Measurements from ENCODE around the gene NTN4.
A peak's percentile ranks its signal among the peaks of the same experiment; 100 is the strongest.

The NTN4 gene

DNA sequence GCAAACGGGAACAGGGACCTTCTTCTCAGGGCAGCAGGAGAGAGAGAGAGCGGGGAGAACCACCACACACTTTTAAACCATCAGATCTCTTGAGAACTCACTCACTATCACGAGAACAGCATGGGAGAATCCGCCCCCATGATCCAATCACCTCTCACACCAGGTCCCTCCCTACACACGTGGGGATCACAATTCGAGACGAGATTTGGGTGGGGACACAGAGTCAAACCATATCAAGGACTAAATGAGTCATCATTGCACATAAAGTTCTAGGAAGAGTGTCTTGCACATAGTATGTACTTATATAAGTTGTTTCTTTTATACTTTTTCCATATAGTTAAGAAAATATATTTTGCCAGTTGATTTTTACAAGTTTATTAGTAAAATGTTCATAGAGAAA, 17.6 kb upstream of the NTN4 start:
- no peak overlapping the region for H3K4me3 ChIP-seq (replicated peaks; ENCODE audit: low read depth, low read length)
- no peak for DNase-seq (ENCODE audit: extremely low read depth, low read depth)
- TF ChIP-seq, protein P1, sequence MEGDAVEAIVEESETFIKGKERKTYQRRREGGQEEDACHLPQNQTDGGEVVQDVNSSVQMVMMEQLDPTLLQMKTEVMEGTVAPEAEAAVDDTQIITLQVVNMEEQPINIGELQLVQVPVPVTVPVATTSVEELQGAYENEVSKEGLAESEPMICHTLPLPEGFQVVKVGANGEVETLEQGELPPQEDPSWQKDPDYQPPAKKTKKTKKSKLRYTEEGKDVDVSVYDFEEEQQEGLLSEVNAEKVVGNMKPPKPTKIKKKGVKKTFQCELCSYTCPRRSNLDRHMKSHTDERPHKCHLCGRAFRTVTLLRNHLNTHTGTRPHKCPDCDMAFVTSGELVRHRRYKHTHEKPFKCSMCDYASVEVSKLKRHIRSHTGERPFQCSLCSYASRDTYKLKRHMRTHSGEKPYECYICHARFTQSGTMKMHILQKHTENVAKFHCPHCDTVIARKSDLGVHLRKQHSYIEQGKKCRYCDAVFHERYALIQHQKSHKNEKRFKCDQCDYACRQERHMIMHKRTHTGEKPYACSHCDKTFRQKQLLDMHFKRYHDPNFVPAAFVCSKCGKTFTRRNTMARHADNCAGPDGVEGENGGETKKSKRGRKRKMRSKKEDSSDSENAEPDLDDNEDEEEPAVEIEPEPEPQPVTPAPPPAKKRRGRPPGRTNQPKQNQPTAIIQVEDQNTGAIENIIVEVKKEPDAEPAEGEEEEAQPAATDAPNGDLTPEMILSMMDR (IDR thresholded peaks at IDR 0.05; ENCODE audit: low read depth, low read length, missing control alignments): no peak

DNA sequence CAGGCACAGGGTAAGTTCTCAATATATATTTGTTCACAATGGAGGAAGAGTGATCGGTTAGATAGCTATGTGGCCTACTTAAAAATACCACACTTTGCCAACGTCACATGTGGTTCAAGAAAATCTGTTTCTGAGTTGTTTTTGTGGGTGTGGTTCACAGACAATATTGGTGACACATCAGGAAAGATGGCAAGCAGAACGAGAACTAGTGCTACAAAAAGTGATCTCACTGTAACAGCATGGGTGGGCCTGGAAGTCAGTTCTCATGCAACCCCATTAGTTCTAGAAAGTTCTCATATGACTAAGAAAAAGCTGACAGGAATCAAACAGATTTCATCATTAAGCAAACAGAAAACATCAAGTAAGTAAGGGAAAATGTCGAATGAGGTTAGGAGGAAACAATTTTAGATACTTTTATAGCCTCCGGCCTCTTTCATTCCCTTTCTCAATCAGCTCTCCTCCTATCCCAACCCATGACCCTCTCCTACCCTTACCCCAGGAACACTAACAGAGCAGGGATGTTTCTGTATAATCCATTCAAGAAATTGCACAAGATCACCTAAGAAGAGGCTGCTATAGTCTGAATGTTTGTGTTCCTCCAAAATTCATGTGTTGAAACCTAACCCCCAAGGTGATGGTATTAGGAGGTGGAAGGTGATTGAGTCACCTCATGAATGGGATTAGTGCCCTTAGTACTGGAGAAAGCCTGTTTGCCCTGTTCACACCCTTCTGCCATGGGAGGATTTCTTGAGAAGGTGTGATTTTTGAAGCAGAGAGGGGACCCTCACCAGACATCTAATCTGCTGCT, 15.5 kb upstream of the NTN4 start:
- H3K4me3 ChIP-seq (replicated peaks; ENCODE audit: low read depth, low read length): no peak overlapping the region
- peak; percentile 76 for DNase-seq (ENCODE audit: extremely low read depth, low read depth)
- TF ChIP-seq, protein P1 (IDR thresholded peaks at IDR 0.05; ENCODE audit: low read depth, low read length, missing control alignments): no peak

DNA sequence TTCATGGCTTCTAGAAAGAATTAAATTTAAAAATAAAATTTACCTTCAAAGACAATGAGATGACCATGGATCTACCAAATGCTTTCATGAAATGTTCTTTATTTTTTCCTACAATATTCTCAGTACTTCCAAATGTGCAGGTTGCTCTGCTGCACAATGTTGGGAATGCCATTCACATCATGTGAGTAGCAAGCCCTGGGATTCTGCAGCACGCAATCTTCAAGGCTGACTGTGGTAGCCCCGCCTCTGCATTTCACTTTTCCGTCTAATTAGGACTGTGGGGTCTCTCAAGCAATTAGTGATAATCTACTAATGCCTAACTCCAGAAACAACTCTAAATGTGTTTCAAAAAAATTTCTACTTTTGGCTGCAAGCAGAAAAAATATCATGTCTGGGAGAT, 13.7 kb upstream of the NTN4 start:
- no peak for DNase-seq (ENCODE audit: extremely low read depth, low read depth)
- TF ChIP-seq, protein P1 (IDR thresholded peaks at IDR 0.05; ENCODE audit: low read depth, low read length, missing control alignments): no peak
- H3K4me3 ChIP-seq (replicated peaks; ENCODE audit: low read depth, low read length): no peak overlapping the region

DNA sequence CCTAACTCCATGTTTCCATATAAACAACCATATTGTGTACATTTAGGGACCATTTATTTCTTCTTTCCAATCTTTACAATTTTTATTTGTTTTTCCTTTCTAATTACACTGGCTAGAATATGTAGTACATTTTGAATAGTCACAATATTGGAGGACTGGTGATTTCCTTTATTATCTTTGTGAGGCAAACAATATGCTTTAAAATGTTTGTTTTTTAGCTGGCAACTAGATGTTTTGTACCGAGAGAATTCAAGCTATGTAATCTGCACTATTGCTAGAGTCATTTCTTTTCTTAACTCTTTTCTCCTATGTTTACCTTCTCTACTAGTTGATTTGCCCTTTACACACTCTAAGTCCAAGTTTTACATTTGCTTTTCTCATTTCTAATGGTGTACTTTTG, 13.3 kb upstream of the NTN4 start:
- H3K4me3 ChIP-seq (replicated peaks; ENCODE audit: low read depth, low read length): no peak overlapping the region
- no peak for DNase-seq (ENCODE audit: extremely low read depth, low read depth)
- TF ChIP-seq, protein P1 (IDR thresholded peaks at IDR 0.05; ENCODE audit: low read depth, low read length, missing control alignments): no peak

DNA sequence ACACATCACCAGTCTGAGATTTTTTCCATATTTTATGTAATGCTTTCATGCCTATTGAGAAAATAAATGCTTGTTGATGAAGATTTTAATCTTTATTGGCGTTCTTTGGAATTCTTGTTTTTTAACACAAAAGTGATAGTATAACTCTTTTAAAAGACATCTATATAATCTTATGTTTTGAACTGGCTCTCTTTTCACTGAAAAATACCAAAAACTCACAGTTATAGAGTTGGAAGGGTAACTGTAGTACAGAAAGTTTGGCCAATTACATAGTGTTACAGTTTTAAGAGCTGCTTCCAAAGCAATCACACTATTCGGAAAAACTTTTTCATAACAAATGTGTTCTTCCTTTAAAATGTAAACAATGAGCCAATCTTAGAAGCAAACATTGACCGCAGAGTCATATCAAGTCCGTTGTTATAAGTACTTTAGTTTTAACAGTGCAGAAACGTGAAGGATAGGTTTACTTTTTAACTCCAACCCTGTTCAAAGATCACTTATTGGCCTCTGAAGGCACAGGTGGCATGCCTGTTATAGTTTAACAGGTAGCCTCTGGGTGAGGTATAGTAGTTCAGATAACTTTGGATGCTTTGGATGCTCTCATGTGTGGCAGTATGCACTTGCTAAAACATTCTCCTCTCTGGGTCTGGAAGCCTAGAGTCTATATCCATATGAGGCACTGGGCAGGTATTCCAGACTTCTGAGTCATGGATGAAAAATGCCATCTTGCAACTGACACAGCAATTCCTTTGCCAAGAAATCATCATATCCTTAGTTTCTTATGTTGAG, 12.1 kb upstream of the NTN4 start:
- TF ChIP-seq, protein P1 (IDR thresholded peaks at IDR 0.05; ENCODE audit: low read depth, low read length, missing control alignments): no peak
- no peak overlapping the region for H3K4me3 ChIP-seq (replicated peaks; ENCODE audit: low read depth, low read length)
- DNase-seq (ENCODE audit: extremely low read depth, low read depth): peak; percentile 41

DNA sequence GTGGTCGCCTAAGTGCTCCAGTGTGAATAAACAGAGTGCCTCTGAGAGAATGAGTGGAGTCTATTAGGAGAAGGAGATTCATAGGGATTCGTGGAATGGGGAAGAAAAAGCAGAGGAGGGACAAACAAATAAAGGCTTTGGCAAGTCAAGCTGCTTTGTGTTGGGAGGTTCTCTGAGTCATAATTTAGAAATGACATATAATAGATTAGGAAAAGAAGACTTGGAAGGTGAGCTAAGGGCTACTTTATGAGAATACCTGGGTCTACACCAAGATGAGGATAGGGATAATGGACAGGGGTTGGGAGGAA, 6.4 kb upstream of the NTN4 start:
- TF ChIP-seq, protein P1 (IDR thresholded peaks at IDR 0.05; ENCODE audit: low read depth, low read length, missing control alignments): no peak
- H3K4me3 ChIP-seq (replicated peaks; ENCODE audit: low read depth, low read length): no peak overlapping the region
- no peak for DNase-seq (ENCODE audit: extremely low read depth, low read depth)

Data from HFF-Myc (cell line).